Sigmoid colon (tissue), 3 donors: ENCODE measurements around the gene CEACAM1.

ENCODE experiments used
- CTCF ChIP-seq, 4 experiments: fragments of 450-650 bp in 3 of 4; fragments of 200-600 bp in 1 of 4; IDR thresholded peaks; one replicate each; pipeline ENCODE4 v1.5.1; 2016 to 2019; ENCODE audit warnings: antibody characterized with exemption in 4 of 4, mild to moderate bottlenecking in 3 of 4, moderate library complexity in 2 of 4
- POLR2A ChIP-seq, 2 donors: fragments of 450-650 bp; IDR thresholded peaks; one replicate each; pipeline ENCODE4 v1.6.1; 2016; ENCODE audit warnings: antibody characterized with exemption in 2 of 2, mild to moderate bottlenecking in 2 of 2, moderate library complexity in 2 of 2

- TF ChIP-seq CTCF (IDR thresholded peaks at IDR 0.05) = no peak
- TF ChIP-seq POLR2A (IDR thresholded peaks at IDR 0.05) = no peak
Observed at GRCh38 chr19:42534391-42534790, 6.1 kb upstream of the CEACAM1 start.
